ENCODE results near the gene SLC24A4. TPM values are rescaled to one million over a fixed set of nuclear protein-coding genes. Genes with fewer than 3 reads are reported as not detected.
A peak's percentile ranks its signal among the peaks of the same experiment; 100 is the strongest.

Gene SLC24A4
- total RNA-seq, 1 experiment from 2014 or later = not detected

DNA sequence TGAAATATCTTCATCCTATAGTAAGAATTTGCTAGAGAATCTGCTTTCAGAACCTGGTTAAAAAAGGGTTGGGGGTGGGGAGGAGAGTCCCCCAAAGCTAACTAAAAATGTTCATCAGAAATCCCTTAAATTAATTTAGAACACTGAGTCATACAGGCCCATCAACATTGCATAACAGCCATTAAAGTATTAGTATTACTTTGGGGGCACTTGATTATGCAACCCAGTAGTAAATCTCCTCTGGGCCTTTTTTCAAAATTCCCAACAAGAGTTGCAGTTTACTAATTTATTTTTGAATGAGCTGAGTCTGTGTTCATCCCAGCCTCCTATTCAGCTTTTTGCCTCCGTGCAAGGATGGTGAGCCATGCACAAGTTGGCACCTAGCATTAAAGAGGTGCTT lies 8.8 kb upstream of the SLC24A4 start:
- no peaks in the 10 kb centered on the region for H3K9me3 ChIP-seq (ENCODE audit: low read length)
- H3K9ac ChIP-seq (ENCODE audit: low read length) = no peak overlapping the region
- no peaks in the 10 kb centered on the region for H4K20me1 ChIP-seq (ENCODE audit: low read length)
- H3K36me3 ChIP-seq (ENCODE audit: low read depth, low read length) = no peaks in the 10 kb centered on the region
- no TSS peak for BruUV-seq (replicated peaks)
- no peak overlapping the region for H3K27ac ChIP-seq (ENCODE audit: low read length)
- DNase-seq (no peak), ATAC-seq (no peak)
- no peak overlapping the region for H3K4me3 ChIP-seq (ENCODE audit: low read length)
- 0 out of 2 replicates have a peak, but pooled peaks cover 4% of the 10 kb centered on the region for H3K4me1 ChIP-seq (ENCODE audit: insufficient read depth, low read length)
- H2AFZ ChIP-seq (ENCODE audit: low read length) = no peak overlapping the region
- H3K9me2 ChIP-seq (replicated peaks; ENCODE audit: low read length) = no peaks in the 10 kb centered on the region
- TF ChIP-seq EZH2phosphoT487 (IDR thresholded peaks at IDR 0.05; ENCODE audit: borderline replicate concordance, low read length) = no peak
- no peak for TF ChIP-seq EZH2 (IDR thresholded peaks at IDR 0.05; ENCODE audit: low read length, unreplicated experiment)
- H3K79me2 ChIP-seq (ENCODE audit: low read length) = no peaks in the 10 kb centered on the region
- H3K27me3 ChIP-seq (ENCODE audit: low read length) = peaks cover 13% of the 10 kb centered on the region
- no peaks in the 10 kb centered on the region for H3F3A ChIP-seq (ENCODE audit: low read length, unreplicated experiment)
- ChIA-PET POLR2A (ENCODE audit: unreplicated experiment) (no interaction called here), CTCF (no interaction called here)
- H3K4me2 ChIP-seq (ENCODE audit: low read length) = no peak overlapping the region
- intact Hi-C loops (cut with micrococcal nuclease) = no loop called here

DNA sequence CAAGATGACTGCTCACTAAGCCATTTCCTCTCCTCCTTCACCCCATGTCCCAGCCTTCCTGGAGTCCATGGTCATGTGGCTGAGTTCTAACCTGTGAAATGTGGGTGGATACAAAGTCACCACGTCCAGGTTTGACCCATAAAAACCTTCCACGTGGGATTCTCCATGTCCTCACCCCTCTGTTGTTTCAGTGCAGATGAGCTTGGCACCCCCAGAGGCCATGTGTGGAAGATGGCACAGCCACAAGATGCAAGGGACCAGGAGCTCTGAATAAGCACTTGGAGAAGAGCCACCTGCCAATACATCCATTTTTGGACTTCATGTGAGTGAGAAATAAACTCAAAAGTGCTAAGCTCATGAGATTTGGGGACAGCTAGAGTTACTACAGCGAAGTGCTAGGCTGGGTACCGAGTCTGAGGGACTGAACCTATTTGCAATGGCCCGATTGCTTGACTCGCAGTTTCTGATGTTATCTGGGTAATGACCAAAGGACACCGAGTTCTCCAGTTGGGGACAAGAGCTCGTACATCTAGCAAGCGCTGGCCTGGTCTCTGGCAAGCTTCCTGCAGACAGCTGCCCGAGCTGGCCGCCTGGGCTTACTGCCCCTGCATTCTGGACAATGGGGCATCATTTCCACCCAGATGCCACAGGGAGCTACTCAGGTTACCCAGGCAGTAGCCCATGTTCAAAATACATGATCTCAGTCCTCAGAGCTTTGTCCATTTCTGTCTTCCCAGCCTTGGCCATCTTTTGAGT lies 7.7 kb upstream of the SLC24A4 start:
- Histone ChIP-seq H3K9me2 (replicated peaks; ENCODE audit: low read length) (no peaks in the 10 kb centered on the region), H3K79me2 (ENCODE audit: low read length) (no peaks in the 10 kb centered on the region), H3K9me3 (ENCODE audit: low read length) (no peaks in the 10 kb centered on the region), H3K4me2 (ENCODE audit: low read length) (no peak overlapping the region), H3K4me3 (ENCODE audit: low read length) (no peak overlapping the region), H3K27ac (ENCODE audit: low read length) (no peak overlapping the region), H3K27me3 (ENCODE audit: low read length) (peaks cover 3% of the 10 kb centered on the region; the same call in 1 of the 2 replicates), H3K4me1 (ENCODE audit: insufficient read depth, low read length) (0 out of 2 replicates have a peak, but pooled peaks cover 4% of the 10 kb centered on the region), H3K36me3 (ENCODE audit: low read depth, low read length) (no peaks in the 10 kb centered on the region), H2AFZ (ENCODE audit: low read length) (no peak overlapping the region), H3F3A (ENCODE audit: low read length, unreplicated experiment) (no peaks in the 10 kb centered on the region), H4K20me1 (ENCODE audit: low read length) (no peaks in the 10 kb centered on the region), H3K9ac (ENCODE audit: low read length) (no peak overlapping the region)
- intact Hi-C loops (cut with micrococcal nuclease) = no loop called here
- ChIA-PET CTCF (no interaction called here), POLR2A (ENCODE audit: unreplicated experiment) (no interaction called here)
- TF ChIP-seq EZH2 (IDR thresholded peaks at IDR 0.05; ENCODE audit: low read length, unreplicated experiment) = no peak
- TF ChIP-seq, protein P1, sequence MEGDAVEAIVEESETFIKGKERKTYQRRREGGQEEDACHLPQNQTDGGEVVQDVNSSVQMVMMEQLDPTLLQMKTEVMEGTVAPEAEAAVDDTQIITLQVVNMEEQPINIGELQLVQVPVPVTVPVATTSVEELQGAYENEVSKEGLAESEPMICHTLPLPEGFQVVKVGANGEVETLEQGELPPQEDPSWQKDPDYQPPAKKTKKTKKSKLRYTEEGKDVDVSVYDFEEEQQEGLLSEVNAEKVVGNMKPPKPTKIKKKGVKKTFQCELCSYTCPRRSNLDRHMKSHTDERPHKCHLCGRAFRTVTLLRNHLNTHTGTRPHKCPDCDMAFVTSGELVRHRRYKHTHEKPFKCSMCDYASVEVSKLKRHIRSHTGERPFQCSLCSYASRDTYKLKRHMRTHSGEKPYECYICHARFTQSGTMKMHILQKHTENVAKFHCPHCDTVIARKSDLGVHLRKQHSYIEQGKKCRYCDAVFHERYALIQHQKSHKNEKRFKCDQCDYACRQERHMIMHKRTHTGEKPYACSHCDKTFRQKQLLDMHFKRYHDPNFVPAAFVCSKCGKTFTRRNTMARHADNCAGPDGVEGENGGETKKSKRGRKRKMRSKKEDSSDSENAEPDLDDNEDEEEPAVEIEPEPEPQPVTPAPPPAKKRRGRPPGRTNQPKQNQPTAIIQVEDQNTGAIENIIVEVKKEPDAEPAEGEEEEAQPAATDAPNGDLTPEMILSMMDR (conservative IDR thresholded peaks at IDR 0.05; ENCODE audit: low read depth, low read length) = no peak
- no peak for TF ChIP-seq EZH2phosphoT487 (IDR thresholded peaks at IDR 0.05; ENCODE audit: borderline replicate concordance, low read length)
- DNase-seq = no peak
- no TSS peak for BruUV-seq (replicated peaks)
- no peak for ATAC-seq

DNA sequence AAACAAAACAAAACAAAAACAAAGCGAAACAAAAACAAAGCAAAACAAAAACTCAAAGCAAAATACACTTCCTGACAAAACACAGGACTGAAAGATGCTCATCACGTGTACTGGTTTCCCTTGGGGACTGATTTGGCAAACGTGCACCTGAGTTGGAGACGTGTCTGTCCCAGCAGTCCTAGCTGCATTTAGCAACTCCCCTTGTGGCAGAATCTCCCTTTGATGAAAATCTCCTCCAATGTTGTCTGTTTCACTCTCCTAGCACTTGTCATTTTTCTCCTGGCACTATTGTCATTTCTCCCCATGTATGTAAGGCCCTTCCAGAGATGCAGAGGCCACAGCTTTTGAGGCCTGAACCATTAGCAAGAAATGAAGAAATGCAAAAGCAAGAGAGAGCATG lies 6.8 kb upstream of the SLC24A4 start:
- DNase-seq = no peak
- TF ChIP-seq EZH2 (IDR thresholded peaks at IDR 0.05; ENCODE audit: low read length, unreplicated experiment) = no peak
- TF ChIP-seq, protein P1 (conservative IDR thresholded peaks at IDR 0.05; ENCODE audit: low read depth, low read length) = no peak
- no peak for TF ChIP-seq EZH2phosphoT487 (IDR thresholded peaks at IDR 0.05; ENCODE audit: borderline replicate concordance, low read length)
- no TSS peak for BruUV-seq (replicated peaks)
- Histone ChIP-seq H3K9me2 (replicated peaks; ENCODE audit: low read length) (no peaks in the 10 kb centered on the region), H3K27ac (ENCODE audit: low read length) (0 out of 2 replicates have a peak overlapping the region, but pooled peaks have one; percentile 16), H4K20me1 (ENCODE audit: low read length) (no peaks in the 10 kb centered on the region), H3F3A (ENCODE audit: low read length, unreplicated experiment) (no peaks in the 10 kb centered on the region), H3K9ac (ENCODE audit: low read length) (no peak overlapping the region), H3K9me3 (ENCODE audit: low read length) (no peaks in the 10 kb centered on the region), H3K4me2 (ENCODE audit: low read length) (no peak overlapping the region), H3K27me3 (ENCODE audit: low read length) (no peaks in the 10 kb centered on the region), H3K4me1 (ENCODE audit: insufficient read depth, low read length) (0 out of 2 replicates have a peak, but pooled peaks cover 4% of the 10 kb centered on the region), H2AFZ (ENCODE audit: low read length) (no peak overlapping the region), H3K36me3 (ENCODE audit: low read depth, low read length) (no peaks in the 10 kb centered on the region), H3K79me2 (ENCODE audit: low read length) (no peaks in the 10 kb centered on the region), H3K4me3 (ENCODE audit: low read length) (no peak overlapping the region)
- CTCF ChIA-PET = no interaction called here
- intact Hi-C loops (cut with micrococcal nuclease) = no loop called here
- POLR2A ChIA-PET (ENCODE audit: unreplicated experiment) = no interaction called here
- ATAC-seq = no peak
